ENCODE measurements around the gene LAMC2.

LAMC2 gene

DNA sequence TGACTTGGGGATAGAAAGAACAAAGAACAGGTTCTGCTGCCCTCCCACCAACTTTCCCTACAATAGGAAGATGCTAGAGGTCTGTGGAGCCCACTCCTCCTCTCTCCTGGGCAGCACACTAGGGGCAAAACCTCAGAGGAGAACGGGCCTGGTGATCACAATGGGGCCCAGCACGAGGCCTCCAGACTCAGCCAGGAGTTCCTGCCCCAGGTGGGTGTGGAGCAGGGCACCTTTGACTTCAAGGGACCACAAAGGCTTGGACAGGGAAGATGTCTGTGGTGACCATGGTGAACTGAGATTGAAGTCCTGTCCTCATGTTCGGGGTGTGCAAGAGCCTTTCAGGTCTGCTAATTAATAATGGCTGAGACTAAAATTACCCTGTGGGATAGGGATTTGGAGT is 88.8 kb downstream of the LAMC2 start:
- ChIA-PET CTCF (interaction anchor here (3.5 kb wide), 1 partner anchor 40 kb away, joined by 12 read pairs; no protein-coding TSS in a partner anchor), POLR2A (no interaction called here)
- H3K4me3 ChIP-seq (ENCODE audit: low read depth, low read length) = no peak overlapping the region
- TF ChIP-seq, protein P1, sequence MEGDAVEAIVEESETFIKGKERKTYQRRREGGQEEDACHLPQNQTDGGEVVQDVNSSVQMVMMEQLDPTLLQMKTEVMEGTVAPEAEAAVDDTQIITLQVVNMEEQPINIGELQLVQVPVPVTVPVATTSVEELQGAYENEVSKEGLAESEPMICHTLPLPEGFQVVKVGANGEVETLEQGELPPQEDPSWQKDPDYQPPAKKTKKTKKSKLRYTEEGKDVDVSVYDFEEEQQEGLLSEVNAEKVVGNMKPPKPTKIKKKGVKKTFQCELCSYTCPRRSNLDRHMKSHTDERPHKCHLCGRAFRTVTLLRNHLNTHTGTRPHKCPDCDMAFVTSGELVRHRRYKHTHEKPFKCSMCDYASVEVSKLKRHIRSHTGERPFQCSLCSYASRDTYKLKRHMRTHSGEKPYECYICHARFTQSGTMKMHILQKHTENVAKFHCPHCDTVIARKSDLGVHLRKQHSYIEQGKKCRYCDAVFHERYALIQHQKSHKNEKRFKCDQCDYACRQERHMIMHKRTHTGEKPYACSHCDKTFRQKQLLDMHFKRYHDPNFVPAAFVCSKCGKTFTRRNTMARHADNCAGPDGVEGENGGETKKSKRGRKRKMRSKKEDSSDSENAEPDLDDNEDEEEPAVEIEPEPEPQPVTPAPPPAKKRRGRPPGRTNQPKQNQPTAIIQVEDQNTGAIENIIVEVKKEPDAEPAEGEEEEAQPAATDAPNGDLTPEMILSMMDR (IDR thresholded peaks at IDR 0.05; ENCODE audit: insufficient read depth, low read length, missing control alignments) = no peak
- DNase-seq (ENCODE audit: low read depth, low spot score) = no peak

DNA sequence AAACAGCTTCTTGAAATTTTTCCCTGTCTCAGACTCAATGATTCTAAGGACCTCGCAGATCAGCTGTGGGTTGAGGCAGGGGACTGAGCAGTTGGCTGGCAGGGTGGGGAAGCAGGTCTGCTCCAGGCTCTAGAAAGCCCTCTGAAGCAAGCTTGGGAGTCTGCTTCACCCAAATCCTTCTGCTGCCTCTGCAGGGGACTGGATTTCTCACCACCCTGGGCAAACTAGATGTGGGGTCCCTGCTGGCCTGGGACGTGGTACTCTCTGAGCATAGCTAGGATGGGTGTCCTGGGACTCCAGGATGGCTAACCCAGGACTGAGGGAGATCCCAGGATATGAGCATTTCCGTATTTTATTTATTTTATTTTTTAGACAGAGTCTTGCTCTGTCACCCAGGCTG is 89.3 kb downstream of the LAMC2 start:
- CTCF ChIA-PET = interaction anchor here (3.5 kb wide), 1 partner anchor 40 kb away, joined by 12 read pairs; no protein-coding TSS in a partner anchor
- no peak for DNase-seq (ENCODE audit: low read depth, low spot score)
- TF ChIP-seq, protein P1 (IDR thresholded peaks at IDR 0.05; ENCODE audit: insufficient read depth, low read length, missing control alignments) = no peak
- POLR2A ChIA-PET = no interaction called here
- no peak overlapping the region for H3K4me3 ChIP-seq (ENCODE audit: low read depth, low read length)

DNA sequence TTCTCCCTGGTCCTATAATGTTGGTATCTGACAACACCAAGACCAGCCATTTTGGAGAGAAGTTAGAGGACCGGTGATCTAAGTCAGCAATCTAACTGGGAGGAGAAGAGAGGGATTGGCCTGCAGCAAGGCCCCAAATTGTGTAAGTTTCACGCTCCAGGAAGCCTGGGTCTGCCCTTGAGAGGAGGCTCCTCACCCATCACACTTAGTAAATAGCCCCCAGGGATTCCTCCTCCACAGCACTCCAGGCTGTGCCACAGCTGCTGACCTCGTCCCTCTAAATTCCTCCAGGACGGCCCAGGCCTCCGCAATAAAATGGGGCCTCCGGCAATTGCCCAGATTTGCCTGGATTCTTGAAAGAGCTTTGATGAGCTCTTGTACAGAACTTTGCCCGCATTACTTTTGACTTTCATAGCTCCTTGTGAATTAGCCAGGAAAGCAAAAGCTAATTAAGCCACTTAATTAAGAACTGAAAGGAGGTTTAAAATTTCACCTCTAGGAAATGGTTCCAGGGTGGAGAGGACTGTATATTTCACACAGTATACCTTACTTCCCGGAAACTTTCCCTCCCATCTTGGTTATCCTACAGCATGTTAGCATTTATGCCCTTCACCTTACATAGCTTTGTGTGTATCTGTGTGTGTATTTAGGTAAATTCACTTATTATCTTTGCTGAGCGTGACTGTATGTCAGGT is 90.5 kb downstream of the LAMC2 start:
- DNase-seq (ENCODE audit: low read depth, low spot score) = no peak
- ChIA-PET POLR2A (interaction anchor here (3.5 kb wide), 1 partner anchor 8 kb away, joined by 16 read pairs; no protein-coding TSS in a partner anchor), CTCF (interaction anchor here (3.5 to 7.9 kb wide), 3 partner anchors 8 to 315 kb away, joined by 12 to 80 read pairs (median 61); no protein-coding TSS in a partner anchor)

GRCh38 chr1:183277821-183278738 is 92.0 kb downstream of the LAMC2 start:
- H3K4me3 ChIP-seq (ENCODE audit: low read depth, low read length) = no peak overlapping the region
- ChIA-PET POLR2A (interaction anchor here (1.3 to 3.5 kb wide), 3 partner anchors 10 to 316 kb away, joined by 3 to 16 read pairs (median 5); no protein-coding TSS in a partner anchor), CTCF (interaction anchor here (0.8 to 7.9 kb wide), 11 partner anchors 9 to 317 kb away, joined by 3 to 80 read pairs (median 3); no protein-coding TSS in a partner anchor)
- TF ChIP-seq, protein P1 (IDR thresholded peaks at IDR 0.05; ENCODE audit: insufficient read depth, low read length, missing control alignments) = no peak
- no peak for DNase-seq (ENCODE audit: low read depth, low spot score)

More for the DNA sequence above, 90.5 kb downstream of the LAMC2 start:
- no peak overlapping the region for H3K4me3 ChIP-seq (ENCODE audit: low read depth, low read length)
- TF ChIP-seq, protein P1 (IDR thresholded peaks at IDR 0.05; ENCODE audit: insufficient read depth, low read length, missing control alignments) = no peak

DNA sequence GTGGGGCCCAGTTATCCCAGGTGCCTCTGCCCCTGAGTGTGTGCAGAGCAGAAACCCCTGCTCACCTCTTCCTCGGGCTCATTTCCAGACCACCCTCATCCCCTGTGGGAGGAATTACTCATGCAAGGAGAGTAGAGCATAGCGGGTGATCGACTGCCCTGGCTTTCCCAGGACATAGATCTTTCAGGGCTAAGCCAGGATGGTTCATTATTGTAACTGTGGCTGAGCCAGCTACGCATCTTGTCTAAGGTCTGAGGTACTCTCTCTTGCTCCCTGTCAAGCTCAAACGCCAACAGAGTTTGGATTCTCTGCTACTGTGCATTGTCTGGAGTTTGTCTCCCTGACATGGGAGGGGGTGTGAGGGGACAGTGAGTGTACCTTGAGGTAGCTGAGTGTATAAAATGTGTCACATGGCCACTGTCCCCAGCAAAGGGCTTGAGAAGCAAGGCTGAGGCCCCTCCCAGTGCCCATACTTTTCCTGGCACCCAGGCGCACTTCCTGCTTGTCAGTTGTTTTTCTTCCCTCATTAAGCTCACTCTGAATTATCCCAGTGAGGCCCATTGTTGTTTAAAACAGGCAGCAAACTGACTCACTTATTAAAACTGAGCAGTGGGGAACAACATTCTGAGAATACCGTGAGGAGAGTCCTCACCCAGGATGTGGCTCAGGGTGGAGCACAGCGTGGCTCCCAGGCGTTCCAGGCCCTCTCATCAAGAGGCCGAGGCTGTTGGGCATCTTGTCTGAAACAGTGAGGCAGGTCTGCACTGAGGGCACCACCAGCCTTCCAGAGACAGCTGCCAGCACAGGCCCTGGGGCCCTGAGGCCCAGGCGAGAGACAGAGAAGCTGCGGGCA is 92.9 kb downstream of the LAMC2 start:
- ChIA-PET POLR2A (interaction anchor here (0.7 to 3.5 kb wide), 3 partner anchors 11 to 193 kb away, joined by 3 to 16 read pairs (median 5); partner anchors contain the start of gene SMG7), CTCF (interaction anchor here (0.6 to 7.9 kb wide), 12 partner anchors 10 to 331 kb away, joined by 3 to 80 read pairs (median 4); no protein-coding TSS in a partner anchor)
- DNase-seq (ENCODE audit: low read depth, low spot score) = no peak
- TF ChIP-seq, protein P1 (IDR thresholded peaks at IDR 0.05; ENCODE audit: insufficient read depth, low read length, missing control alignments) = no peak
- no peak overlapping the region for H3K4me3 ChIP-seq (ENCODE audit: low read depth, low read length)
